C4-2B (cell line): Measurements from ENCODE around the gene NRARP.

ENCODE experiments used
- CTCF ChIP-seq: fragments of 450-650 bp; conservative IDR thresholded peaks from 2 replicates; pipeline ENCODE4 v1.5.1; 2017; ENCODE audit warnings: mild to moderate bottlenecking
- ZFX ChIP-seq: fragments of 450-650 bp; IDR thresholded peaks from 2 replicates; pipeline ENCODE4 v1.6.1; 2017

- TF ChIP-seq CTCF, result no peak
- TF ChIP-seq ZFX, result no peak
Measured at GRCh38 chr9:137275588-137276472, 26.2 kb downstream of the NRARP start.
